CD4-positive, alpha-beta T cell treated with Interleukin-4 for 4 hours (primary cell): ENCODE data around the gene INPP5D.

Experiments used
- DNase-seq: peaks from one replicate; pipeline ENCODE4 v3.0.0-alpha.2; 2020

INPP5D gene

DNA sequence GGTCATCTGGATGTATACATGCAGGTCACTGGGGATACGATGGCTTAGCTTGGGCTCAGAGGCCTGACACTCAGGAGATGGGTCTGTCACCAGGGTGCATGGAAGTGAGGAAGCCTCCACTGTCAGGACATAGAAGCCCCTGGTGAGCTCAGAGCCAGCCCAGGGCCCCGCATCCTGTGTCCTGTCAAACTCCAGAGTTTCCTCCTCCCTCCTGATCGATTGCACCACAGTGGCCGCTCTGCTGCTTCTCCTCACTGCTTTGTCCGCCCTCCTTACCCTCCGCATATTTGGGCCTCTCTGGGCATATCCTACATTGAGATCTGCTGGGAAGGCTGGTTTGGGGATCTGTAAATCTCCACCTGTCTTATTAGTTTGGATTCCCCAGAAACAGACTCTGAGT lies 153.8 kb downstream of the INPP5D start:
- DNase-seq: no peak

DNA sequence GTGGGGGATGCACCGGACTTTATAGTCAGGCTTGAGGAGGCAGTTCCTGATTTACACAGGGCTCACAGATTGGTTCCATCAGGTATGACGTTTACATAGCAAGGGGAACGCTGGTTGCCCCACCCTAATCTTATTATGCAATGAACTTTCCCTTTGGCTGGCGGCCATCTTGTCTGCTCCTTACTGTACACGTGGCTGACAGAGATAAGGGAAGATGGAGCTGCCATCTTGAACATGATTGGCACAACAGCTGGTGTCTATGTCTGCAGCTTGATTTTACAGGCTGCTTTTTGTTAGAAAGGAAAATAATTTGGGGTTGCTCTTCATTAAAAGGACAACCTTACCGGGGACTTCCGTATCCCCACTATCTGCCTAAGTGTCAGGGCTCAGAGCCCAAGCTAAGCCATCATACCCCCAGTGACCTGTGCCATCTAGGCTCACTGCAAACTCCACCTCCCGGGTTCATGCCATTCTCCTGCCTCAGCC lies 157.8 kb downstream of the INPP5D start:
- no peak for DNase-seq

DNA sequence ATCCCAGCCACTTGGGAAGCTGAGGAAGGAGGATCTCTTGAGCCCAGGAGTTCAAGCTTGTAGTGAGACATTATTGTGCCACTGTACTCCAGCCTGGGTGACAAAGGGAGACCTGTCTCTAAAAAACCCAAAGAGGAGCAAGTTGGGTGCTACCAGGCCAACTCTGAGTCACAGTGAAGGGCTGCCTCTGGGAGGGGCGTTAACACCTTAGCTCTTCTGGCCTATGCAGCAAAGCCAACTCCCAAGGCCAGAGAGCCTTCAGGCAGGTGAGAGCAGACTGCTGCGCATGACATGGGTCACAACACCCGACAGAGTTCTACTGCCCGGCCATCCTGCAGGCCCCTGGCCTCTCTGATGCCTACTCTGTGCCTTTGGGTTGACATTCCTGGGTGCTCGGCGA lies 158.7 kb downstream of the INPP5D start:
- no peak for DNase-seq

DNA sequence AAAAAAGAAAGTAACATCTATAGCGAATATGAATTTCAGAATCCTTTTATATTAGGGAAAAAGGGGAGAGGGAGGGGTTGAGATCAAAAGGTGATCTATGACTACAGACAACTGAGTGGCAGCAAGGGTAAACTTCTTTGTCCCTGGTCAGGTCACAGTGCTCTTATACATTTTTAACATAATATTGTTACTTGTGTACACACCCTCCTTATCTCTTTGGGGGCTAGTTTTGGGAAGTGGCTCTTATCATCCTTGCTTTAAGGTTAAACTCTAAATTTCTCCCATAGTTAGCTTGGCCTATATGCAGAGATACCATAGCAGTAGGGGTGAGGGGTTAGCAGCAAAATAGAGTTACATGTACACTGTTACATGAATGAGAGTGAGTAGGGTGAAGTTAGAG lies 159.7 kb downstream of the INPP5D start:
- DNase-seq: no peak

DNA sequence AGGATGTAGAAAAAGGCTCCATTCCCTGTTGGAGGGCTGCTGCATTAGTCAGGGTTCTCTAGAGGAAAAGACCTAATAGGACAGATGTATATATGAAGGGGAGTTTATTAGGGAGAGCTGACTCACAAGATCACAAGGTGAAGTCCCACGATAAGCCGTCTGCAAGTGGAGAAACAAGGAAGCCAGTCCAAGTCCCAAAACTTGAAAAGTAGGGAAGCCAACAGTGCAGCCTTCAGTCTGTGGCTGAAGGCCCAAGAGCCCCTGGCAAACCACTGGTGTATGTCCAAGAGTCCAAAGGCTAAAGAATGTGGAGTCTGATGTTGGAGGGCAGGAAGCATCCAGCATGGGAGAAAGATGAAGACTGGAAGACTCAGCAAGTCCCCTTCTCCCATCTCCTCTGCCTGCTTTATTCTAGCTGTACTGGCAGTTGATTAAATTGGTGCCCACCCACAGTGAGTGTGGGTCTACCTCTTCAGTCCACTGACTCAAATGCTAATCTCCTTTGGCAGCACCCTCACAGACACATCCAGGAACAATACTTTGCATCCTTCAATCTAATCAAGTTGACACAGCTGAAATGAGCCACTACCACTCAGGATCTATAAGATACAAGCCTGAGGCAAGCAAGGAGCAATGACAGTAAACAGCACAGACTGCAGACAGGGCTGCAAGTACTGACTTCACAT lies 161.4 kb downstream of the INPP5D start:
- no peak for DNase-seq

DNA sequence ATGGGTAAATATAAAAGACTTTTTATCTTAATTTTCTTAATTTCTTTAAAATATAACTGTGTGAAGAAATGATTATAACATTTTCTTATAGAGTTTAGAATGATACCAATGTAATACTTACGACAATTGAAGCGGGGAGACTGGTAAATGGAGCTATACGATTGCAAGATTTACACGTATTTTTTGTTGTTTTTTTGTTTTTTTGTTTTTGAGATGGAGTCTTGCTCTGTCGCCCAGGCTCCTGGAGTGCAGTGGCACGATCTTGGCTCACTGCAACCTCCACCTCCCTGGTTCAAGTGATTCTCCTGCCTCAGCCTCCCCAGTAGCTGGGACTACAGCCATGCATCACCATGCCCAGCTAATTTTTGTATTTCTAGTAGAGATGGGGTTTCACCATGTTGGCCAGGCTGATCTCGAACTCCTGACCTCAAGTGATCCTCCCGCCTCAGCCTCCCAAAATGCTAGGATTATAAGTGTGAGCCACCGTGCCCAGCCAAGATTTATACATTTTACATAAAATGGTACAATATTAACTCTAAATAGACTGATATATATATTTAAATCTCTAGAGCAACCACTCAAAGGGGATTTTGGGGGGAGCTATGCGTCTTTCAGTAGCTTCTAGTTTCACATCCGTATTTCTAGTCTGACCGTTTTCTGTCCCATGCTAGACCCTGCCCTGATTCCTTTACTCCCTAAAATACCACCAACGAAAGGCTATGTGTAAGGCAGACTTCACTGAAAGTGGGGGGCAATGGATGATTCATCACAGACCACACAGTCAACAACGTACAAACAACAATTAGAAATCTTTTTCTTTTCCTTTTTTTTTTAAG lies 163.1 kb downstream of the INPP5D start:
- no peak for DNase-seq

DNA sequence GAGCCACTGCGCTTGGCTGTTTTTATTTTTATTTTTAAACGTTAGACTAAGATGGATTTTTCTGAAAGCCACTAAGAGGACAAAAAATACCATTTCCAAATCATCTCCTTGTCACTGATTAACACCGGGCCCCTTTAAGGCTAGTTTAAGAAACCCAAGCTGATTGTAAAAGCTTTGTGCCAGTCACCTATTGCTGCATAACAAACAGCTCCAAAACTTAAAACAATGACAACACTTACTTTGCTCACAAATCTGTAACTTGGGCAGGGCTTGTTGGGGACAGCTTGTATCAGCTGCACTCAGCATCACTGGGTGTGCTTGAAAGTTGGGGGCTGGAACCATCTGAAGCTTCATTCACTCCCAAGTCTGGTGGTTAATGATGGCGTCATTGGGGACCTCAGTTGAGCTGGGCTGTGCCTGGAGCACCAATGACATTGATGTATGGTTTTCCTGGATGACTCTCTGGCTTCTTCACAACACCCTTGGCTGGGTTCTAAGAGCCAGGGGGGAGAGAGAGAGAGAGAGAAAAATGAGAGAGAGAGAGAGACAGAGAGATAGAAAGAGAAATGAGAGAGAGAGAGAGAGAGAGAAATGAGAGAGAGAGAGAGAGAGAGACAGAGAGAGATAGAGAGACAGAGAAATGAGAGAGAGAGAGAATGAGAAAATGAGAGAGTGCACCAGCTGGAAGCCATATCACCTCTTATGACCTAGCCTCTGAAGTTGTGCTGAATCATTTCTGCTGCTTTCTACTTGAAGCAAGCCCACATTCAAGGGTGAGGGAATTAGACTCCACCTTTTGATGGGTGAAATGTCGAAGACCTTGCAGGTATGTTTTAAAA lies 165.3 kb downstream of the INPP5D start:
- no peak for DNase-seq

DNA sequence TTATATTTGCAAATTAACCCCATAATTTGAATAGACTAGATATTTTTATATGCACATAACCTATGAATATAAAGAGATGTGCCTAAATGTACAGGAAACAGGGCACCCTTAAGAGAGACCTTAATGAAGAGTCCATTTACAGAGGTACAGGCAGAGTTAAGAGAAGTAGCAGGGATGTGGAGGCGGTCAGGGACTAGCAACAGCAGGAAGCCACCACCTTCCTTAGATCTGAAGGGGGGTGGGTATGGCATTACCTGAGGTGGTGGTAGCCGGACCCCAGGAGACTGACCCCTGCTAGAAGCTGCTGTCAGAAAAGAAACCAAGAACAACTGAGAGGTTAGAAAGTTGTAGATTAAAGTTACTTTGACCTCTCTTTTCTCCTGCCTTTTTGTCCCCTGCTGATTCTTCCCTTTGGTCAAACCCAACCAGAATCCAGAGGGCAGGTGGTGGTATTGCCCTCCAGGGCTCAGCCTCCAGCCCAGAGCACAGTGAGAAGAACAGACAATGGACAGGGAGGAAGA lies 166.4 kb downstream of the INPP5D start:
- no peak for DNase-seq

DNA sequence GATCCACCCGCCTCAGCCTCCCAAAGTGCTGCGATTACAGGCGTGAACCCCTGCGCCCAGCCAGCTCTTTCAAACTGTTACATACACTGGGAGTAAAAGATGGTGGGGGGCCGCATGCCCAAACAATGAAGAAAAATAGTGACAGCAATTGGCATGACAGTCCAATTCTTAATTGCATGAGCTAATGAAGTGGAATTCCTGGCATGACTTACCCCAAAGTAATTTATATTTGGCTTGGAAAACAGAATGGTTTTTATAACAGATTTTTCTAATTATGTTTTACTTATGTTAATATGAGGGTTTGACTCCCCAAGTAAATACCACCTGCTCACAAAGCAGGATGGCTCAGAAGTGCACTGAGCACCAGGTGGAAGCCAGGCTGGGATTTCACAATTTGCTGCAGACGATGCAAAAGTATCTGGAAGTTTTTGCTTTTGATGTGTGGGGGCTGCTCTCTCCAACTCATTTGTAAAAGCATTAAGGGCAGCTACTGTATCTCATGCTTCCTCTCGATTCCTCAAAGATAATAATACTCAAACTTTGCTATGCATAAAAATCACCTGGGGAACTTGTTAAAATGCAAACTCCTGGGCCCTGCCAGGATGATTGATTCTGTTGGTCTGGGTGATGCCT lies 167.3 kb downstream of the INPP5D start:
- no peak for DNase-seq

DNA sequence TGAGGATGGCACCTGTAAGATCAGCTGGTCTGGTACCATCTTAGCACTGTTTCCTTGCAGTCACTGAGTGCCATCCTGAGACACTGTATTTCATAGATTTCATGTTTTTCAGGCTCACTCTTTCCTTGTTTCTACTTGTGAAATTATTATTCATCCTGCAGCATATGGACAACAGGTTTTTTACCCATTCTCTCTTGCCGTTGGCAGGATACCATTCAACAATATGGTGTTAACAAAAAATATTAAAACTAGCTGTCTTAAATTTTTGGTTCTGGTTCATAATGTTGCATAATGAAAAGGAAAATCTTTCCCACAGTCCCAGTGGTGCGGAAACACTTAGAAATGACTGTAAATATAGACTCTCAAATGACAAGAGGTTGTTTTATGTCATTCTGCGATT lies 168.2 kb downstream of the INPP5D start:
- no peak for DNase-seq

DNA sequence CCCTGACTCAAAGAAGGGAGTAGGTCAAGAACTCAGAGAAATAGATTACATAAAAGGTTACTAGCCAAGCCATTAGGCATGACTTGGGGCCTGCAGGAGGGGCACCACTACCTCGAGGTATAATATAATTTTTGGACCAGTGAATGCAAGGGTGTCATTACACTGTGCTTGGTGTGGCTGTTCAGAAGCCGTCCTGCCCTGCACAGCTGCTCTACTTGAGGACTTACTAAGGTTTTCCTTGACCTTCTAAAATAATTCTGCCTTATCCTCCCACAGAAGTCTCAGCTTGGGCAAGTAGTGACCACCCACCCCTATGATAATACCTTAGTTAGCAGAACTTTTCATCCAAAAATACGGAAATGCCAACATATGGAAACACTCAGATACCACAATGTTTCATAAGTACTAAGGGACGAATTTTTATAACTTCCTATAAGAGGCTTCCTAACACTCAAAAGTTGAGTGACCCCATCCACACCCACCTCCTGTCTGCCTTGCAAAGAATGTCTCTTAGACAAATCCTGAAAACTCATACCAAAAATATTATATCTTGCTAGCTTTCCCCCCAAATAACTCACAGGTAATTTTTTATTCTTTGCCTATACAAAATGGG lies 173.6 kb downstream of the INPP5D start:
- DNase-seq: no peak

DNA sequence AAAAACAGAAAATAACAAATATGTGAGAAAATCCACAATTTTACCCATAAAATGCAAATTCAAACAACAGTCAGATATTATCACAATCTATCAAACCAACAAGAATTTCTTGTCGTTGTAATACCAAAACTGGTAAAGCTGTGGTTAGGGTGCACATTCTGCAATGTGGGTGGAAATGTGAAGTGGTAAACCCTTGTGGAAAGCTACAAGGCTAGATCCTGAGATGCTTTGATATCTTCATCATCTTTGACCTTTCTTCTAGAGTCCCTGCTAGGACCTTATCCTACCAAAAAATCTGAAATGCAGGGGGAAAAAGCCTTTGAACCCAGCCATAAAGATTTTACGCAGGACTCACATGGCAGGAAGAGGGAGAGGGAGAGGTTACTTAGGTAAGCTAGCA lies 174.1 kb downstream of the INPP5D start:
- DNase-seq: peak; percentile 19

DNA sequence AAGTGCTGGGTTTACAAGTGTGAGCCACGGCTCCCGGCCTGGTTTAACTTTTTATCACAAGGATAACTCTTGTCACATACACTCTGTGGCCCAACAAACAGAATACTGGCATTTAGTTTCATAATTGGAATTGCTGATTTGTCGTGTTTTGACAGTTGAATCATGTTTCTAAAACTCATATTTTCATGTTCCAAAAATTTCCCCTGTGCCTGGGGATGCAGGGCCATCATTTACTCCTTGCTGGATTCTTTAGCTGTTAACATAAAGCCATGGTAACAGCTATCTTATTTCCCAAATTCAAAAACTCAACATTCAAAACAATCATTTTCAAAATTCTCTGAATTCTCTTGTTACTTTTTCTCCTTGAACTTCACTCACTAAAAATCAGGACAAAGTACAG lies 174.9 kb downstream of the INPP5D start:
- DNase-seq: no peak

DNA sequence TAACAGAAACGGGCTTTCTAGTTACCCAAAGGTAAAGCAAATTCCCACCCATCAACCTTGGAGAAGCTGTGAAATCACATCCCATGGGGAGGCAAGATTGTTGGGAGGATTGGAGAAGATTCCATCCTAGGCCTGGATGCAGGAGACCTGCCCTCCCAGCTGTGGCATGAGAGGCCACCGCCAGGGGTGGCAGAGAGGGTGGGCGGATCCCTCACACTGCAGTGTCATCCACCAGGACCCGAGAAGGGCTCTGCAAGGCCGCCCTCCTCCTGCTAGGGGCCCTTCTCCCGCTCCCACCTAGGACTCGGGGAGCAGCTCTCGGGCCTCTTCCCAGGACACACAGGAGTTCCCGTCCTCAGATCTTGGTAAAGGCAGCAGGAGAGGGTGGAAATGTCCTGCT lies 175.8 kb downstream of the INPP5D start:
- no peak for DNase-seq

DNA sequence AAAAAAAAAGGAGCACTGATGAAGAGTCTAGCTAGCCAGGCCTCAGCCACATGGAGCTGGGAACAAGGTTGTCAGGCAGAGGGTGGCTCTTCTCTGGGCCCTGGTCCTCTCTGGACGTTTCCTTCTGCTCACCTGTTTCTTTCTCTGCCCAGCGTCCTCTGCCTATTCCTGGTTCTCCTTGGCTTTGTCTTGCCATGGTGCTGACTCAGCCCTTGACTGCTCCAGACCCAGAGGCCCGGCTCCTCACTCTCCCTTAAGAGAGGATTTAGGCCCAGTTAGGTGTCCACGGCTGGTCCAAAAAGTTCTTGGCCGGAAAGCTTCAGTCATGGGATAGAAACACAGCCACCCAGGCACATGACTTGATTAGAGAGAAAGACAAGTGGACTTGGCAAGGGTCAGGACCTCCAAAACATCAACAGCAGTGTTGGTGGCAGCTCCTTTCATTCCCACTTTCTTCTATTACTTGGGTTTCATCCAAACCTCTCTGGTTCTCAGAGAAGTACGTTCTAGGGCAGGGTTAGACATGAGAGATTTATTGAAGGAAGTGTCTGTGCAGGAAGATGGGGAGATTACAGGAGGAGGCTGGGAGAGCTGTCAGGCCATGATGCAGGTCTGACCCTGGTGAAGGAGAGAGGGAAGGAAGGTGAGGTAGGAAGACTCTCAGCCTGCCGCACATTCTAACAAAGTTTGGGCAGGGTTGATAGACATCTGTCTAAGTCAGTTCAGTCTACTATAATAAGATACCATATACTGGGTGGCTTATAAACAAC lies 176.9 kb downstream of the INPP5D start:
- no peak for DNase-seq

DNA sequence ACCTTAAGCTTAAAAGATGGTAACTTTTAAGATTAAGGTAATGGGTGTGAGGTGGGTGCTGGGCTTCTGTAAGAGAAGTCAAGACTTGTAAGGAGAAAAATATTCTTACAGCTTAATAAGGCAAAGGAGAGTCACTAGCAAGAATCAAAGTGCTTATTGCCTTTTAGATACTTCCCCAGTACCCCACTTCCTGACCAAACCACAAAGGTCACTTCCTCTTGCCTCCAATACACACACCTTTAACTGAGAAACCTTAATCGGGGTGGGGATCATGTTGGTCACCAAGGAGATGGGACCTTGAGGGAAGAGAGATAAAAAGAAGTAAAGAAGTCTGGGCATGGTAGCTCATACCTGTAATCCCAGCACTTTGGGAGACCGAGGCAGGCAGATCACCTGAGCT lies 180.8 kb downstream of the INPP5D start:
- DNase-seq: peak; percentile 85

DNA sequence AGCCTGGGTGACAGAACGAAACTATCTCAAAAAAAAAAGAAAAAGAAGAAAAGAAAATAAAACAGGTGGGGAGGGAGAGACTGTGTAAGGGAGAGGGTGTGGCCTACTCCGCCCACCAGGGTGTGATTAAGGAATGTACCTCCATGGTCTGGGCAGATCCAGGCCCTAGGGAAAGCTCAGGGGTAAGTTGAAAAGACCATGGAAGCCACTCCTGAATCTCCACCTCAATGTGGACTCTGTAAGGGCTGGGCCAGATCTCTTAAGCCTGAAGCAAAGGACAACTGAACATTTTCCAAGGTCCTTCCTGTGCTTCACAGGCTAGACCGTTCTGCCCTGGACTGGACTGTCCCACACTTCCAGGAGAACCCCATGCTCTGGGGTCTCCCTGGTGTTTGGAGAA lies 181.7 kb downstream of the INPP5D start:
- no peak for DNase-seq

DNA sequence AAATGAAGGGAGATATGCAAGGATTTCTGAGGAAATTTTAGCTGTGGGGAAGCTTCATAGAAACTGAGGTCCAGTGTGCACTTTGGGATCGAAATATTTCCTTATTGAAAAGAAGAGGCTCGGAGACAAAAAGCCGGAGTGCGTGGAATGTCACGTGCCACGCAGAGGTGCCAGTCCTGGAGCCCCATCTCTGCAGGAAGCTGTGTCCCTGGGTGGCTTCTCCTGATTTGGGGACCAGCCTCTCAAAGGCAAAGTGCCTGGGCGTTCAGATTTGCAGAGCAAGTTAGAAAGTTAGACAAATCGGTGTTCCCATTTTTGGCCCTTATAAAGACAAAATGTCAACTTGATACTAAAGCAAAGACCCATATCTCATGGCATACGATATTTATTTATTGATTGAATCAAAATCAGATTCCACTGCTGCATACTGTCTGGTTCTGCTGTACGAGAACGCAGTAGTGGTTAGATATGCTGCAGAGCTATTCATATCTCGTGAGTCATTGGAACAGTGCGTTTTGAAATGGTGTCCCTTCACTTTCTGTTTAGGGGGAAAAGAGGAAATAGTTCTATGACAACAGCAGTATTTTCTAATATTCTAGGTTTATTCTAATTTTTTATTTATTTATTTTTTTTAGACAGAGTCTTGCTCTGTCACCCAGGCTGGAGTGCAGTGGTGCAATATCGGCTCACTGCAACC lies 182.2 kb downstream of the INPP5D start:
- DNase-seq: peak; percentile 43

DNA sequence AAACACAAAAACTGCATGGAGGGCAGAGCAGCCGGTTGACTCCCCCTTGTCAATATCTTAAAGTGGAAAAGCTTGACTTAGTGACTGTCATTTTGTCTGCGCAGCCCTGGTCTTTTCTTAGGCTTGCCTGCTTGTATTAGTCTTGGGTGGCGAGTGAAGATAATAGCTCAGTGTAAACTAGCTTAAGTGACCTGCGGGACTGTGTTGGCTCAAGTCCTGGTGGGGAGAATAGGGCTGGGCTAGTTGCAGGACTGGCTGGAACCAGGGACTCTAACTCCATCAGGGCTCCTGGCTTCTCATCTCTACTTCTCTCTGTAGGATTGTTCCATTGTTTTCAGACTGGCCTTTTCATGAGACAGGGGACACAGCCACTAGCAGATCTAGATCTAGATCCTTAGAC lies 183.2 kb downstream of the INPP5D start:
- DNase-seq: no peak

DNA sequence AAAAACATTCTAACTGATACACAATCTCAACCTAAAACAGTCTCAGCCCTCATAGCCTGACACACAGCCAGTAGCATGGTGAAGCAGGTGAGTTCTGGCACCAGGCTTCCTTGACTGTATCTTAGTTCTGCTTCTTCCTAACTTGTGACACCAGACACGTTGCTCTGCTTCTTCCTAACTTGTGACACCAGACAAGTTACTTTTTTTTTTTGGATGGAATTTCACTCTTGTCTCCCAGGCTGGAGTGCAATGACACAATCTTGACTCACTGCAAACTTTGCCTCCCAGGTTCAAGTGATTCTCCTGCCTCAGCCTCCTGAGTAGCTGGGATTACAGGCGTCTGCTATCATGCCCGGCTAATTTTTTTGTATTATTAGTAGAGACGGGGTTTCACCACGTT lies 184.7 kb downstream of the INPP5D start:
- DNase-seq: no peak

DNA sequence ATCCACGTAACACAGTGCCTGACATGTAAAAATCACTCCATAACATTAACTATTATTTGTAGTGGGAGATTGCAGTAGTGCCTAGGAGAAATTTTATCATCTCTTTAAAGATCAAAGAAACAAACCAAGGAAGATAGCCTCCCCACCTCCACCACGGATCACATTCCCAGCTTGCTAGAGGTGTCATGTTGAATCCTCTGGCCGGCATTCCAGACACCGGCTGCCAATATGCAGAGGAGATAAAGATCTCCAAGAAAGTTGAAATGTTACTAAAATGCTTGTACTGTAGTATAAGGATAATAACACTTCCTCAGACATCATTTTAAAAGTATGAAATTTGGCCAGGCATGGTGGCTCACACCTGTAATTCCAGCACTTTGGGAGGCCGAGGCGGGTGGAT lies 185.3 kb downstream of the INPP5D start:
- no peak for DNase-seq
